DLD1 (cell line): ENCODE results near the gene CHD6.

Source experiments
- in situ Hi-C: cut with HindIII; loops from 2 replicates; pipeline ENCODE4 v1.10.0; 2017; ENCODE audit warnings: low sequenced_read_pairs

Gene CHD6

DNA sequence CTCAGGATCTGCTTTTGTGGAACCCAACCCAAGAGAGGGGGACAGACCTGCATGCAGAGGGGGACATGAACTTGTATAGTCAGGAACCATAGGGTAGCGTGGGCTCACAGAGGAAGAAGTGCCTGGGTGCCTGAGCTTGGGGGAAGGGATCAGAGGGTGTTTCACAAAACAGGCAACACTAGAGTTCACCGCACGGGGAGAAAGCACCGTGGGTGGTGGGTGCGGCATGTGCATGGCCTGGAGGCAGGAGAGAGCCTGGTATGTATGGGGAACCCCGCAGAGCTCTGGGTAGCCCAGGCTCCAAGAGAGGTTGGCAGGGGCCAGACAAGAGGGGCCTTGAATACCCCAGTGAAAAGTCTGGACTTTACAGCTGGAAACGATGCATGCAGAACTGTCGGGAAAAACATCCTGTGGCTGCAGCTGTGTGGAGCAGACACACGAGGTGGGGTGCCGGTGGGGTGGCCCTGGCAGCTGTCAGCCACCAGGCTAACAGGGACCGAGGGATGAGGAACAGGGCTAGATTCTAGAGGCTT is 244.9 kb downstream of the CHD6 start:
- in situ Hi-C loops = no loop called here

DNA sequence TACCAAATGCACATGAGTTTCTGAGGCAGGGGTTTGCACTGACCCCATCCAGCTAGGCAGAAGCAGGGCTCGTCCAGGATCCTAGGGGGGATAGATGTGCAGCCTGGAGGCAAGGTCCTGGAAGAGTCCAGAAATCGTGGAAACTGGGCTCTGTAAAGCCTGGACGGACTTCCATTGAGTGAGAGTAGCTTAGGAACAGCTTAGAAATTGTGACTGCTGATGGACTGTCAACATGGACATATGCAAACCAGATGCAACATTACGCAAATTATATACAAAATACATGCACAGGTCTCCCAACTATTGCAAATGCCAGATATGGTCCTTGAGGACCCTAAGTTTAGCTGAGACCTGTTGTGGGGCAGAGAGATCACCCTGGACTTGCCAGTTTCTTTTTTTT is 246.8 kb downstream of the CHD6 start:
- in situ Hi-C loops = no loop called here

GRCh38 chr20:41370176-41370575 is 248.0 kb downstream of the CHD6 start:
- in situ Hi-C loops = no loop called here

GRCh38 chr20:41369673-41370072 is 248.5 kb downstream of the CHD6 start:
- in situ Hi-C loops = no loop called here

- in situ Hi-C loops = no loop called here
Observed at GRCh38 chr20:41367956-41368355, 250.2 kb downstream of the CHD6 start.

DNA sequence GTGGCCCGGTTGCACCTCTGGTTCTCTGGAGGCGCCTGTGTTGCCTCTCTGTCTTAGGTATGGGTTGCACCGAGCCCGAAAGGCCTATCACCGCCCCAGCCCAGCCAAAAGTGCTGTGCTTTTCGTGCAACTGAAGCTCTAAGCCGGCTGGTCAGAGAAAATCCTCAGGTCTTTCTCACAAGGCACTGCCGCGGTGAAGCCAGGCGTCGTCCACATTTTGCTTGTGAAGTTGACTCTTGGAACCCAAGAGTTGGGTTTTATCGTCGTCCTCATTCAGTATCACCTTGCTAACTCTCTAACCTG is 250.8 kb downstream of the CHD6 start:
- in situ Hi-C loops = no loop called here

DNA sequence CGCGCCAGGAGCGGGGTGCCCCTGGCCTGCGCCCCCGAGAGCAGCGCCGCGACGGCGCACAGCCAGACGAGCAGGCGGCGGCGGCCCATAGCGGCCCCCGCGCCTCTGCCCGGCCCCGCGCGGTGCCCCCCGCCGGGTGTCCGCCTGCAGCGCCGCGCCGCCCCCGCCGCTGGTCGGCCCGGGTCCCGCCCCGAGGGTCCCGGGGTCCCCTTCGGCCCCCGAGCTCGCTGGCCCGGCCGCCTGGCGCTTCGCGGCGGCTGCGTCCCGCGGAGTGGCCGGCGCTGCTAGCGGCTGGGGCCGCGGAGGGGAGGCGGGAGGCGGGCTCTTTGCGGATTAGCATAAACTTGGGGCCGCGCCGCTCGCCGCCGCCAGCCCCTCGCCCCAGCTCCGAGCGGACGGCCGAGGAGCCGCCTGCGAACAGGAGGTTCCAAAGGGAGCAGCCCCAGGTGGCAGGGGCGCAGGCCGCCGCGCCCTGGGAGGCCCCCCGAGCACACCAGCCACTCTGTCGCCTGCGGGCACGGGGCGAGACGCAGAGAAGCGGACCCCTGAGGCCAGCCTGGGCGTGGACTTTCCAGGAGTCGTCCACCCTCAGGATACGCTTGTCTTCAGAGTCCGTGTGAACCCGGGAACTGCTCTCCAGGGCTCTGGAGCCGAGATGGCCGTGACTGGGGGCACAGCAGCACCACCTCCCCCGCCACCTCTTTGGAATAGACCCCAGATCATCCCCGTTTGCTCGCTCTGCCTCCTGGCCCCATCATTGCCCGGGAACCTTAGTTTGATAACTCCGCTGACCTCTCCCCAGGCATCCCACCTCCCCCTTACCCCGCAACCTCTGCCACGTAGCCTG is 251.4 kb downstream of the CHD6 start, which contains the start of gene EMILIN3:
Gene EMILIN3 (minus strand): TSS at position 273 of the 847 bp plus-strand sequence. CDS start 184 bp downstream, at position 89.
- in situ Hi-C loops = no loop called here

GRCh38 chr20:41365777-41366545 is 252.2 kb downstream of the CHD6 start:
- in situ Hi-C loops = no loop called here

- in situ Hi-C loops = no loop called here
Observed at GRCh38 chr20:41364967-41365765, 253.0 kb downstream of the CHD6 start.

- in situ Hi-C loops = no loop called here
Observed at GRCh38 chr20:41364236-41364855, 253.8 kb downstream of the CHD6 start.

GRCh38 chr20:41363601-41364000 is 254.6 kb downstream of the CHD6 start:
- in situ Hi-C loops = no loop called here

DNA sequence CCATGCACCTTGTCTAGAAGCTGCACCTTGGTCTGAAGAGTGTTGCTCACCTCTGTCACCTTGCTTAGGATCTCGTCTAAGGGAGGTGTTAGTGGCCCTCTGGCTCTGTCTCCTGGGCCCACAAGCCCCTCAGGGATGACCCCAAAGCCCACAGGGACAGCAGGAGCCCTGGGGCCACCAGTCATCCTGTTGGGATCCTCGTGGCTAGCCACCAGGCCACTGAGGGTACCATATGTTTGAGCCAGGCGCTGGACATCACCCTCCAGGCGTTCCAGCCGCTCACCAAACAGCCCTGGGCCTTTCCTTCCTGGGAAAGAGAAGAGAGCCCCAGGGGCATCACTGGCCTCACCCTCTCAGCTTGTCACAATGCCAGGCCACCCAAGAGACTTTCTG is 255.4 kb downstream of the CHD6 start:
- in situ Hi-C loops = no loop called here

DNA sequence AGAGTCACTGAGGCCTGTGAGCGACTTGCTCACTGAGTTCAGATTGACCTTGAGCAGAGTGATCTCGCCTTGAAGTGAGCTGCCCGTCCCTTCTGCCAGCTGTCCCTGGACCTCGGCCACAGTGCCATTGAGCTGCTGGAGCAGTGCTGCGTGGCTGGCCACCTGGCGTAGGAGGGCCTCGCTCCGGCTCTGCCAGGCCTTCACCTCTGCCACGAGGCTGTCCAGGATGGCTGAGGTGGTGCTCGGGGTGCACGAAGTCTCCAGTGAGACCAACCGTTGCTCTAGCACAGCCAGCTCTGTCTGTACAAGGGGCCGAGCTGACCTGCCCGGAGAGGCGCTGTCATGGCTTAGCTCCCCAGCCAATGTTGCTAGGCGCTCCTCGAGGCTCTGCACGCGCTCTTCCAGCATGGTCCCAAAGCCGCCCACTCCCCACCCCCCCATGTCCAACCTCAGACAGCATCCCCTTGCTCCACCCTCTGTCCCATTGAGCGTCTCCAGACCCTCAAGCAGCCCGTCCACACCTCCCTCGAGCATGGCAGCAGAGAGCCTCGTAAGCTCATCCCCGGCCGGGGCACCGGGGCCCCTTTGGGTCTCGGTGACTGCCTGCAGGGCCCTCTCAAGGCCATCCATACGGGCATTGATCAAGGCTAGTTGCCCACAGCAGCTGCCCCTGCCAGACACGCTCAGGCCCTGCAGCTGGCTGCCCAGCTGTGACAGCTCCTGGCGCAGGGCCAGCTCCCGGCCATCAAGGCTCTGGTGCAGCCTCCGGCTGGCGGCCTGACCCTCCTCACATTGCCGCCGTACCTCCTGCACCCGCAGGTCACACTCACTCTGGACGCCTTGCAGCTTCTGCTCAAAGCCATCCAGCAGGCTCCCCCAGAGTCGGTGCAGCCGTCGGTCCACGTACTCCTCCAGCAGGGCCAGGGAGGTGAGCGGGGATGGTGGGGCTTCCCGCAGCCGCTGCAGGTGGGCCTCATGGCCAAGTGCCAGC is 256.1 kb downstream of the CHD6 start:
- in situ Hi-C loops = no loop called here

- in situ Hi-C loops = no loop called here
Observed at GRCh38 chr20:41360831-41361756, 257.1 kb downstream of the CHD6 start.

DNA sequence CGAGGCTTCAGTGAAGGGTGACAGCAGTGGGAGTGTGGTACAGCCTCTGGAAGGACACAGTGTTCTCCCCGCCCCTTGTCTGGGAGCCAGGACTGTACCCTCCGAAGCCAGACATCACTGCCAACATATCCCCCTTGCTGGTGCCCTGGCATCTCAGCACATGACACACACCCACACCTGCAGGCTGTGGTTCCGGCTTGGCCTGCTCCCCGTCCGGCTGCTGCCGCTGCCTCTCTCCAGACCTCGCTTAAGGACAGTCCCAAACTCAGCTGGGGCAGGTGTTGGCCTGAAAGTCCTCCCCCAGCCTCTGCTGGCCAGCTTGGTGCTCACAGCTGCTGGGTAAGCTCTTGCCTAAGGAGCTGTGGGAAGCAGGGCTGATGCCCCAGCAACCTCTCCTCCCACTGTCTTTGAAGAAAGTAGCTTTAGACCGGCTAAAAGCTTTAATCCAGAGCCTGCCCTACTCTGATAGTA is 258.6 kb downstream of the CHD6 start:
- in situ Hi-C loops = no loop called here

DNA sequence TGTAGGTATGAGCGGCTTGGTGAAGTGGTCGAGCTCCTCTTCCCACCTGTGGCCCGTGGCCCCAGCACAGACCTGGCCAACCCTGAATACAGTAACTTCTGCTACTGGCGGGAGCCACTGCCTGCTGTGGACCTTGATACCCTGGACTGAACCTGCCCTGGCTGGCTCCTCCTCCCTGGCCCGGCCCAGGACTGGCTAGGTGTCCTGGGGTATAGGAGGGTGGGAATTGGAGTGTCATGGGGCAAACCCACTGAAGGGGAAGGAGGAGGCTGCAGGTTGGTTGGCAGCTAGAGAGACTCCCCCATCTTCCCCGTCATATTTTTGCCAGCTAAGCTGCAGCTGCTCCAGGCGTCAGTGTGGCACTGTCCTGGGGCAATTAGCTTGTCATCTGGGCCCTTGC is 259.5 kb downstream of the CHD6 start:
- in situ Hi-C loops = no loop called here

DNA sequence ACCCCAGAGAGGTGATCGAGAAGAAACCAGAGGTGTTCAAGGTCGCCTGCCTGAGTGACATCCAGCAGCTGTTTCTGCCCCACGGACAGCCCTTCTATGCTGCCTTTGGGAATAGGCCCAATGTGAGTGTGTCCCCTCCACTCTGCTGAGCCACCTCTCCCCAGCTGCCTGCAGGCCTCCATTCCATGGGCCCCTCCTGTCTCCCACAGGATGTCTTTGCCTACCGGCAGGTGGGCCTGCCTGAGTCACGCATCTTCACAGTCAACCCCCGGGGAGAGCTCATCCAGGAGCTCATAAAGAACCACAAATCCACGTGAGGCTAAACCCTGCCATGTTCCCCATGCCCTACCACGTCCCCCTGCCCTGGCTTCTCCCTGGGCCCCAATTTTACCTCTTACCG is 259.9 kb downstream of the CHD6 start:
- in situ Hi-C loops = no loop called here

DNA sequence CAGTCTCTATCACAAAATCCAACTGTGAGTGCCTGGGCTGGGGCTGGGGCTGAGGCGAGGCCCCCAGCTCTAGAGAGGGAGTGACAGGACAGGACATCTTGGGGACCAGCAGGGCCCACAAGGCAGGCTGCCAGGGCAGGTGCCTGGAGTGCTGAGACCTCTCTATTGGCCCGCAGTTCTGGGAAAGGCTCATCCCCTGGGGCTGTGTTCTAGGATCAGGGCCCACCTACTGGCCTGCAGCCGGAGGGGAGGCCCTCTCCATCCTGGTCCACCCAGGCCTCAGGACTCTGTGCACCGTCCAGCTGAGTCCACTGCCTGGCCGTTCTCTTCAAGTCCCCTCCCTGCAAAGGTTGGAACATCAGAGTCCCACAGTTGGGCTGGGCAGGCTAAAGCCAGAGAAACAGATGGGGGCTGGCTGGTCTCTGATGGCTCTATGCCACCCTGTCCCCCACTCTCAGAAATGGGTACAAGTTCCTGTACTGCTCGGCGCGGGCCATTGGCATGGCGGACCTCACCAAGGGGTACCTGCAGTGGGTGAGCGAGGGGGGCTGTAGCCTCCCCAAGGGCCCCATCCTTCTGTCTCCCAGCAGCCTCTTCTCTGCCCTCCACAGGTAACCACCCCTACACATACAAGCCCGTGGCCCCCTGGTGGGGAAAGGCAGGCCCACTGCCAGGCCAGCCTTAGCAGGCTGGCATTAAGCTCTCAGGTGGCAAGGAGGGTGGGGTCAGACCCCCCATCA is 260.6 kb downstream of the CHD6 start:
- in situ Hi-C loops = no loop called here
